ENCODE data around the gene CD44.
A peak's percentile ranks its signal among the peaks of the same experiment; 100 is the strongest.

The CD44 gene

DNA sequence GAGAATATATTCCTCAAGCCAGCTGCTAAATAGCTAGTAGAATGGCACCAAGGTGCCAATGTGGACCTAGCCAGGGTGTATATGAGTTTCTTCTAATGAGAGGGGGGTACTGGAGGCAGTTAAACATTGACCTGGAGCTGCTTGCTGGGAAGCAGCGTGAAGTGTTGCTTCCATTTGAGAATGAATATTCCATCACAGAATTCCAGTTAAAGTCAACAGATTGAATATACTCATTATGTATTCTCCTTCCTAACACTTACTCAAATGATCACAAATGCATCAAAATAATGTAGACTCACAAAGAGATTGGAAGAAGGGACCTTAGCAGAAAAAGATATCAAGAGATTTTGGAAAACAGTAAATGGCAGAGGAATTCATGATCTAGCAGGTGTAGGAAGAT is 102.1 kb downstream of the CD44 start:
- DNase-seq, result no peak

DNA sequence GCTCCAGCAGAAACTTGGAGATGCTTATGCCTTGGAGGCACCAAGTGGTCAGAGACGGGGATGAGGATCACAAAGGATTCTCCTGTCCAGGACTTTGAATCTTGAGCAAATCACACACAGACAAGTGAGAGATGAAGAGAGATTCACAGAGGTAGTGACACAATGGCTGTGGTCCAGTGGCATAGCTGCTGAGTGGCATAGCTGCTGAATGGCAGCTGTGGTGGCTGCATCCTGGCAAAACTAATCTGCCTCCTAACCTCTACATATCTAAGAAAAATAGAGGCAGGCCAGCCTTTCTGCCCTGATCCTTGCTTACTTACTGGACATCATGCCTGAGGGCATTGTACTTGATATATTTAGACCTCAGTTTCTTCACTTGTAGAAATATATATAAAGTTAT is 102.6 kb downstream of the CD44 start:
- no peak for DNase-seq

DNA sequence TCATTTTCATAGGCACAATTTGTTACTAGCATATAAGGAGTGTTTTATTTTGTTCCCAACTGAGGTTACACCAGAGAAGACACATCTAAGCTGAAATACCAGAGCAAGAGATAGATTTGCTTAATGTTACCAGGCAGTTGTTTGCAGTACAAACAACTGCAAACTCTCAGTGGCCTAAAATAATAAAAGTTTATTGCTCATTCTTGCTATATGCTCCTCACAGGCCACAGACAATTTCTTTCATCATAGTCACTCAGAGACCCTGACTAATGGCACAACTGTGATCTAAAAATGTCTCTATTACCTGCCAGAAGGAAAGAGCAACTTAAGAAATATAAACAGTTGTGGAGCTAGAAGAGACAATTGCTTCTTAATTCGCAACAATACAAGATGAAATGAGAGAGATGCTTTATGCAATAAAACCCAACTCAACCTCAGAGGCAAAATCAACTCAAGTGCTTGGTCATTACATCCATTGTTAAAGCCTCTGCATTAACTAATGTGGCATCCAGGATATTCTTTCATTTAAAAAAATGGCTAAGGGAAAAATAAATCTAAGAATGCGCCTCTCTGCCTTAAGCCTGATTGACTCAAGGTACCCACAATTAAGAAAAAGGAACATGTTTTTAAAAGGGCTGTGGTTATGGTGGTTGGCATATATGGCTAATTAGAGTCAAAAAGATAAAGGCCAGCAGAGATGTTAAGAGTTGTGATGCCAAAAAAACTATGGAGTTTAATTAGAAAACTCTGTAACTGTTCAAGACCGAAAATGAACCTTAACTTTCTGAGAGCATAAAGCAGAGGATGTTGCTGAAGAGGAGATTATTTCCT is 103.7 kb downstream of the CD44 start:
- no peak for DNase-seq

DNA sequence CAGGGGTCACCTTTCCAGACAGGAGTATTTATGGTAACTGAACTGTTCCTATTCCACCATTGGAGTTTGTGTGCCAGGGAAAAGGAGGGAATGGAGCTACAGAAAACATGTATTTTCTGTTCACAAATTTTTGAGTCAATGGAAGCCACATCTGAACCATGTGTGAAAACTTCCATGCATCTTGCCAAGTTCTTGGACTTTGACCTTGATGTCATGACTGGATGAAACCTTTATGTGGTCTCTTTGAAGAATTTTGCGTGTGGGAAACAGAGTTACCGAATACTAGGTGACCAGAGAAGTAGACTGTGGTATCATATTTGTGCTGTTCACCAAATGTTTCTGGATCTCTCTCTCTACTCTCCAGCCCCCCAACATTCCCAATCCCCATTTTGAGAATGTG is 104.8 kb downstream of the CD44 start:
- DNase-seq, result no peak

DNA sequence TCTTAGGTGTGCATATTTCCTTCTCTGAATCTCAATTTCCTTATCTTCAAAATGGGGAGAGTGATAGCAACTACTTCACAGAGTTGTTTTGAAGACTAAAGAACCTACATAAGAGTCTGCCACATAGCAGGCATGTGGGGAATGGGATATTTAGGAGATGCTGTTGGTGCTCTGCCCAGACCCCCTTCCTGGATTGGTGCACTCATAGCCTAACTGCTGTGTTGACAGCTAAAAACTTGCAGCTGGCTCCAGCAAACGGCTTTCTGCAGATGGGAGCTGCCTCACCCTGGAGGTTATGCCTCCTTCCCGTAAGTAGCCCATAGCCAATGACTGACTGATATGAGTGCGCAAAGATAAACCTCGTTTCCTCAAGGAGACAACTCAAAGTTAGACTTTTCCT is 106.1 kb downstream of the CD44 start:
- no peak for DNase-seq

DNA sequence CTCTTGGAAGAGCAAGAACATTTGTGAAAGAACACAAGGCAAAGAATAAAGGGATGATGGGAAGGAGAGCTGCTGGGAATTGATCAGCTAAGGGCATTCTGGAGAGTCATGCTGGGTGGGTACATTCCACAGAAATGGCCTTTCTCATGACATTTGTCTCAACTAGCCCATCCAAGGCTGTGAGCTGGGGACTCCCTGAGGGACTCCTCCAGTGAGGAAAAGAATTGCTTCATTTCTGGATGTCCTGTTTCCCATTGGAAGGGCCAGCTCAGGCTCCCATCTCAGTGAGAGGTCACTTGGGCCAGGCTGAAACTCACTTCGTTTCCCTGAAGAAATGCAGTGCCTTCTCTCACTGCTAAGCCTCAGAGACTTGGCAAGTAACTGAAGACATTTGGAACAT is 106.8 kb downstream of the CD44 start:
- no peak for DNase-seq

DNA sequence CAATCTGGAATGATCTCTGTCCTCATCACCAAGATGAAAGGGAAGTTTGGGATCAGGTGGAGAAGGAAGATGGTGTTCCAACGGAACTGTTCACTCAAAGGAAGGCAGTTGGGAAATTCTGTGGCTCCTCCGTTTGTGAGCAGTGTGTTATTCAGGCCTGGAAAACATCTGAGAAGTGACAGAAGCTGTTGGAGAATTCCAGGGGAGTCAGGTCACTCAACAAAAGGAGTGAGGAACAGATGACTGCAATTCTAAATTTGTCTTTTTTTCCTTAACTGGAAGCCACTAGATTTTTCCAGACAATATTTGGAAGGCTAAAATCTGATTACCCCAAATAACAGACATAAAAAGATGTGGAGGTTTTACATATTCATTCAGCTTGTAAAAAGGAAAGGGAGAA is 107.8 kb downstream of the CD44 start:
- DNase-seq, result no peak

DNA sequence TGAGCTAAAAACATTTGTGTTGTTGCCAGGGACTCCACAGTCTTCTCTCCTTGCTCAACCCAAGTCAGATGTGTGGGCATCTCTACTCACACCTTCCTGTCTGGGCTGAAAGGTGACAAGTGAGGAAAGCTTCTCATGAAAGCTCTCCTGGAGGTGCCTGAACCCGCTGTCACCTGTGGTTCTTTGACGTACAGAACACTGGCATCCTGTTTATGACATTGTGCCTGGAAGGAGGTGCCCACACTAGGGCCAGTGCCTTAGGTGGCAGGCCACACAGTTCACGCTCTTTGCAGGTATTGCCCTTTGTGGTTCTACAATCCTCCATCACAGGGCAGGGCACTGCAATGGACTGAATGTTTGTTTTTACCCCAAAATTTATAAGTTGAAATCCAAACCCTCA is 108.5 kb downstream of the CD44 start:
- DNase-seq, result no peak

DNA sequence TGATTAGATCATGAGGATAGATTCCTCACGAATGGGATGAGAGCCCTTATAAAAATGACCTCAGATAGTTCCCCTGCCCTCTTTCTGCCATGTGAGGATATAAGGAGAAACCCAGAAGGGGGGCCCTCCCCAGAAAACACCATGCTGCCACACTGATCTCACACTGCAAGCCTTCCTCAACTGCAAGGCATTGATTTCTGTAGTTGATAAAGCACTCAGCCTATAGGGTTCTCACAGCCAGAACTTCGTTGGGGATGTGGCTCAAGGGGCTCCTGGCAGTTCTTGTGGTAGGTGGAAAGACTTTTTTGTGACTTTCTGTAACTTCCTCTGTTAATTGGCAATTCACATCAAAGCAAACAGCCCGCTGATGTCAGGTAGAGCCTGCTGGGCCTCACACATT is 108.9 kb downstream of the CD44 start:
- no peak for DNase-seq

DNA sequence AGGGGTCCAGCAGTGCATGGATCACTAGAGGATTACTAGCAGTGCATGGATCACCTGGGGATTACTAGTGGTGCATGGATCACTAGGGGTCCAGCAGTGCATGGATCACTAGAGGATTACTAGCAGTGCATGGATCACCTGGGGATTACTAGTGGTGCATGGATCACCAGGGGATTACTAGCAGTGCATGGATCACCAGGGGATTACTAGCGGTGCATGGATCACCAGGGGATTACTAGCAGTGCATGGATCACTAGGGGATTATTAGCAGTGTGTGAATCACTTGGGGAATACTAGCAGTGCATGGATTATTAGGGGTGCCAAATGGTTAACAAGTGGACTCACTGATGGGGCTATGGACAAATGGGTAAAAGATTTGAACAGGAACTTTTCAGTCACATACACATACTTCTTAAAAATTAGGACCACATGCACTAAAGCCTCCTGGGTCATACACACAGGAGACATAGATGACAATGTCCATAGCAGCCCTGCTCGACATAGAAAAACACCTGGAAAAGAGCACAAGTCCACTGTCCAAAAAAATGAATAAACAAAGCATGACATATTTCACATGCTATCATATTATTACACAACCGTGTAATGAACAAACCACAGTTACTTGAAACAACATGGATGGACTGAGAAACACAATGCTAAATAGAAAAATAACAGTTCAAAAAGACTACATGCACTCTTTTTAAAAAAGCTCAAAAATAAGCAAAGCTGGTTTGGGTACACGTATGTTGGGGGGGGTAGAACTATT is 109.8 kb downstream of the CD44 start:
- DNase-seq, result no peak

DNA sequence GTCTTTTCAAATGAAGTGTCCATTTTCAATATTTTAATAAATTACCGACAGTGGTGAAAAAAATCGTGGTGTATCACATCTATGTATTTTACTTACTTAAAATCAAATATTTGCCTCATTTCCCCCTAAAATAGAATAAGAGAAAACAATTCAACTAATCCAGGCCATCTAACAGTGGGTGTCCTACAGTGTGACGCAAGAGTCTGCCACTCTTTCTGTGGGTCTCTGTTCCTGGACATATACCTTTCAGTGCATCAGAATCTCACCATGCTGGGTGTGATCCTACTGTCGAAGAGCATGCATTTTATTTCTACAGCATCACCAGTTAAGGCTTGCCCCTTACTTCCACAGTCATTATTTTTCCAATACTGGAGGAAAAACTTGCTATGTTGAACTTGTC is 111.2 kb downstream of the CD44 start:
- no peak for DNase-seq

DNA sequence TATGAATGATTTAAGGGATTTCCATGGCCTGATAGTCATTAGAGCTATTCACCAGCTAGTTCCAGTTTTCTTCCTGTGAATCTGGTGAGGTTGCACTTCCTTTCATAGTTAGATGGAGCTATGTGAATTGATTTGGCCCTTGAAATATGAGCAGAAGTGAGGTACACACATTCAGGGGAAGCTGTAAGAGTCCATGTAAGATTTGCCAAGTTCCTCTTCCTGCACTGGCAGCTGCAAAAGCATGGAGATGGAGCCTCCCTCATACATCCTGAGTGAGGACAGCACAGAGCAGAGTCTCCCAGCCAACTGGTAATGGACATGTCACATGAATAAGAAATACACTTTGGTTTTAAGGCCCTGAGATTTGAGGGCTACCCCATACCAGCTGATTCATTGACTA is 111.7 kb downstream of the CD44 start:
- no peak for DNase-seq

DNA sequence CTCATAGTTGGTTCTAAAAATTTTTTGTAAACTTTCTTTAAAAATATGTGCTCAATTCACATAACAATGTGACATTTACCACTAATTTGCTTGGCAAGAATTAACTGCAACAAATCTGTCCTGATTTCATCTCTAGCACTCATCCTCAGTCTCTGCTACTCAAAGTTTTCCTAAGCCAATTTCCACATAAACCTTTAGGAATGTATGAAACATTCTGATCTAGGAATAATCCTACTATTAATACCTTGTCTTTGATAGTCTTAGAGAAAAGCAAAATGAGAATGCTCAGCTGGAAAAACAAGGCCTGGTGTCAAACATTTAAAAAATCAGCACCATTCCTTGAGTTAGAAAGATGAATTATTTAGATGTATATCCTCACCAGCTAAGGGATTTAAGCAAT is 114.3 kb downstream of the CD44 start:
- no peak for DNase-seq

DNA sequence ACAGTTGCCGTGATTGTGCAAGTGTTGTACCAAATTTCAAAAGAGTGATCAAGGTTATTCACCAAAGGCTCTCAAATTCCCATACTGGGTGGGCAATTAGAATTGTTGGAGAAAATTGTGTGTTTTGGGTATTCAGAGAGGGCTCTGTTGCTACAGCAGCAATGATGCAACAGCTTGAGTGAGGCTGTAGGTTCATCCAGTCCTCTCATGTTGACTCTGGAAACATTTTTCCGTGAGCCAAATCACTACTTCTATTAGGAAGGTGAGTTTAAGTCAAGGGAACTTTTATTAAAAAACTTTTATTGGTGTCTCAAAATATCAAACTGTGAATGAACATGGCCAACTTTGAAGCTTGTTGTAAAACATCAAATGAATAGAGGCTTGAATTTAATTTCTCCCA is 116.5 kb downstream of the CD44 start:
- no peak for DNase-seq

DNA sequence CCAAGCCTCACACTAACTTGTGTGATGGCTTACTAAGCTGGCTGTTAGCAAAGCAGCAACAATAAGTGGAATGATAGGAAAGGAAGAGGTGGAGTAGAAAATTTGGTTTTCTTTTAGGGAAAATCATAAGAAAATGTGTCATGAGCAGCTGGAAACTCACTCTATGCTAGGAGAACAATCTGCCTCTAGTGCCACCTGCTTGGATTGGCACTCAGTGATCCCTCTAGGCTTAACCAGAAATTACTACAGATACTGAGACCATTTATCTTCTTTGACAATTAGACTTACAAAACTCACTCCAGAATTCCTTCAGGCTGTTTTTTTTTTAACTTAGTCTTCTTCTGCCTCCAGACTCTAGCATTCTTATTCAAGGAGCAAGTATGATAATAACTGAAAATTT is 117.3 kb downstream of the CD44 start:
- no peak for DNase-seq

DNA sequence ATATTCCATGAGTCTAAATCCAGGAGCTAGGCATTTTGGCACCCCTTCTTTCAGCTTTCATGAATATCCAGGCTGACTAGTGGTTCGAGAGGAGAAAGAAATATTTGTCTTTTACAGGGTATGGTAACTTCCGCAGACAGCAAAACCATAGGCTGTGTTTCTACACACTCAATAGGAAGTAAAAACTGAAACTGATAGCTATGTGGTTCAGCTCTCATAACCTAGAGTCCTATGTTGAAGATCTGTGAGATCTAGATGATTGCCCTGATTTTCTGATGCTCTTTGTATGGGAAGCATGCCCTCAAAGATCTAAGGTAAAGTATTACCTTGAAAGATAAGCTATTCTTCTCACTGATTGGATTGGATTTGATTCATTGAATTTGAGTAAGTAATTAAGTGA is 118.3 kb downstream of the CD44 start:
- DNase-seq, result no peak

DNA sequence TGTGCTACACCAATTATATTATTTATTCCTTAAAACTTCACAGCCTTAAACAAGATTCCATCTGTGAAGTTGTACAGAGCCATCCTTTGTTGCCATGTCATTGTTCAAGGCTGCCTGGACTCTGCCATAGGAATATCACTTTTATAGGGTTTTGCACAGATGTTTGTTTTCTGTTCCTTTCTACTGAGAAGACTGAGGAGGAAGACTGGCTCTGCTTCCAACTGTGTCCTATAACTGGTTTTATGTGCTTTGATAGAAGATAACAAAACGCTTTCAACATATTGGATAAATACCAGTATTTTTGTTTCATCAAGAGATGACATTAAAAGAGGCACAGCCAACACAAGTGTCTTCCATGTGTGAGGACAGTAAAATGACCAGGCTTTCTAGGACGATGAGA is 120.6 kb downstream of the CD44 start:
- DNase-seq, result no peak

DNA sequence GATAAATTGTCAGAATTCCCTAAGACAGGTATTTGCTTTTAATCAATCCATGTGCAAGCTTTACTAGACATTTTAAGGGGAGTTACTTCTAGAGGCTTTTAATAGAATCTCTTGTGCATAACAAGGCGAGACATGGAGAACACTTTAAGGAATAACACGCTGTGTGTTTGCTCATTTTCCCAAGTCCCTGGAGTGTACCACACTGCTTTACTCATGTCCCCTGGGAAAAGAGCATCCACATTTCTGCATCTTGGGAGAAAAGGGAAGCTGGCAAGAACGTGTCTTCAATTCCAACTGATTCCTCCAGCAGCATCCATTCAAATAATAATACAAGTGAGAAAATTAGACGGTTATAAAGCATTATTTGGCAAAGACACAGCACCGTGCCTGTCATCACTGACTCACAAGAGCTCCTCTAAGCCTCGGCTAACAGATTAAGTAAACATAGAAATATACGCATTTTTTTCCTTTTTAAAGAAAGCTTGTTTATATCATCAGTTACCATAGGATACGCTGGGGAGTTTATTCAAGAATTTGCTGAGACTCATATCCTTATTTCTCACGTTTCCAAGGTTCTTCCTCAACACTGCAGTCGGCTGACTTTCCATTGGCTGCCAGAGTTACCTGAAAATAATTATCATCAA is 121.5 kb downstream of the CD44 start:
- DNase-seq, result peak; percentile 44

DNA sequence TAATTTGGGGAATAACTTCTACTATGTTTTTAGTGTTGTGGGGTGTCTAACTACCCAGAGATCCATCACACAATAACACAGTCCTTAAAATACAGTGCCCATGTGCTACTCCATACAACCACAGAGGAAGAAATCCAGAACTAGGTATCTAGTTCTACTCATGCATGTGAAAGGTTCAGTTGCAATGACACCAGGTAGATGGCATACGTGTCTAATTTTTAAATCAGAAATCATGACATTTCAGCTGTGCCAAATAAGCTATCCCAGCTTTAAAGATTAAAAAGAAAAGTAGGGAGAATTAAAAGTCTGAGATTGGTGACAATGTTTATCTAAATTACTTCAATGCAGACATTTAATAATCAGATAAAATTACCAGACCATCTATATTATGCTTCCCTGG is 122.2 kb downstream of the CD44 start:
- no peak for DNase-seq

DNA sequence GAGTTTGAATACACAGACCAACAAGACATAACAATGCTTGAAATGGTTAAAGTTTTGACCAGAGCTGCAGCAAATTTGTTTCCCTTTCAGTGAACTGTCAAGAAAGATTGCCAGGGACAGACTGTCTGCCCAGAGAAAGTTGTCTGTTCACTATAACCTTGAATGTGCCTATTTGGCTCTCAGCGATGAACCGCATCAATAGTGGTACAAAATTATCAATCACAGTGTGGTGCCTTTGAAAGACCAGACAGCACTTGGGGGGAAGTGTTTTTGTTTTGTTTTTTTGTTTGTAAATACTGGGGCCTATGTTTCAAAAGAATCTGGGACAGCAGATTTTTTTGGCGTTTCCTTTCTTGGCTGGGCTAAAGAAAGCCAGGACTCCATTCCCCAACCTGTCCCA is 123.1 kb downstream of the CD44 start:
- no peak for DNase-seq

DNA sequence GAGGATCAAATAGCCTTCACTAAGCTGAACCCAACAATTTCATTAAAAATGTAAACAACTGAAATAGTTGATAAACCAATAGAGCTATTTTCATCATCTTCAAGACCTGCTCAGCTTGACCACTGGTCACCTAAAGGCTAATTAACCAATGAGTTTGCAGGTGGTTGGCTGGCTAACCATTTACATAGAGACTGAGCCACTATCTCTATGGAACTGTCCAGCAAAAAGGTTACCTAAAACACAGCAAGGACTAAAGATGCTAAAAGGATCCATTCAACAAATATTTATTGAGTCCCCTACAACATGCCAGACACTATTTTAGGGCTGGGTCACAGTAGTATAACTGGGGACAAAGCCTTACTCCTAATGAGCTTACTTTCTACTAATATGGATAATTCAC is 123.8 kb downstream of the CD44 start:
- DNase-seq, result no peak

DNA sequence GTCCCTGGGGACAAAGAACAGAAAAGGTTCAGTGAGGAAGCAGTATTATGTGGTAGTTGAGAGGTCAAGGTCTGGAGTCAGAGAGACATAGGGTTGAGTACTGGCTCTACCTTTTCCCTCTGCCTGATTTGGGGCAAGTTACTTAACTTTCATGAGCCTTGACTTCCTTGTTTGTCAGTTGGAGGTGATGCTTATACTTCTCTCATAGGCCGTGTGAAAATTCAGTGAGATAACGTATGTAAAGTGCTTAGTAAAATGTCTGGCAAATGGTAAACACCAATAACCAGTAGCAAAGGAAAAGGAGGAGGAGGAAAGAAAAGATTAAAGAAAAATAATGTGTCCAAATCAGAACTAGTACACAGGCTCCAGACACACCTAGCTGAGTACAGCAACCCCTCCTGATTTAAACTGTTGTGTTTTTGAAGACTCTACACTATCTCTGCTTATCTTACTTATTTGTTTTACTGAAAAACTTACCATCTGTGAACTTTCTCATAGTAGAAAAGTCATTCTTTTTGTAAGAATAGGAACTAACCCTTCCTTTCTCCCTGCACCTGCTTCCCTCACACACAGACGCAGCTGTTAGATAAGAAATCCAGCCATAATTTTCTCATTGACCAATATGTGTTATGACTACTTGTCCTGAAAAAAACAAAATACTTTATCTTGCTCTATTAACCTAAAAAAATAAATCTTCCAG is 126.9 kb downstream of the CD44 start:
- no peak for DNase-seq

DNA sequence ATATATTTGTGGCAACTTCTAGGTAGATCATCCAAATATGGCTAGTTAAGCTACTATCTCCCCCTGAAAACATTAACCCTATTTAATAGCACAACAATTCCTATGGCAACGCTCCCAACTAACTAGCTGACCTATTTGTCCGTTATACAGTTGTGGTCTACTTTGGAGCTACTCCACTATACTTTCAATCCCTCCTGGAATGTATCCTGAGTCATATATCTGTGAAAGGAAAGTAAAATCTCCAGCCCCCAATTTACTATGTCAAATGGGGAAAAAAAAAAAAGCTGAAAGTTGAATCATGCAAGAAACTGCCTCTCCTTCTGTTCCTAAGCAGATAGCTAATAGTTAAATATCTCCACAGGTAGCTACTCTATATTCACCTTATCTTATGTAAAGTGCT is 128.5 kb downstream of the CD44 start:
- DNase-seq, result peak; percentile 38

DNA sequence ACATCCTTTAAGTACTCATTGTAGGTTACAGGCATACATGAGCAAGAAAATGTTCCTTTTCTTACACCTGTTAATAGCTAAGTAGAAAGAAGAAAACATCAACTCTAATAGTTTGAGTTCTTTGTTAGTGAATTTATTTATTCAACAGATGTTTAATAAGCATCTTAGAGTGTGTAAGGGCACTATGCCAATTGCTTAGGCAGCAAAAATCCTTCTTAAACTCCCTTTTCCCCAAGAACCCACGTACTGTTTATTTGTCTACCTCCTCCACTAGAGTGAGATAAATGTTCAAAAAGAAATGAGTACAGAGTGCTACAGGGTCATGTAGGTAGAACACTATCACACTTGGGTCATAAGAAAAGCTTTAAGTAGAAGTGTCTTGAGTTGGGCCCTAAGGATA is 131.4 kb downstream of the CD44 start:
- no peak for DNase-seq

All from NCI-H226 (cell line).